GM04504 (cell line): Measurements from ENCODE around the gene PLXNA2.

Source experiments
- DNase-seq: peaks from one replicate; pipeline ENCODE4 v3.0.0-alpha.2; 2012; ENCODE audit warnings: low read depth

Gene PLXNA2

DNA sequence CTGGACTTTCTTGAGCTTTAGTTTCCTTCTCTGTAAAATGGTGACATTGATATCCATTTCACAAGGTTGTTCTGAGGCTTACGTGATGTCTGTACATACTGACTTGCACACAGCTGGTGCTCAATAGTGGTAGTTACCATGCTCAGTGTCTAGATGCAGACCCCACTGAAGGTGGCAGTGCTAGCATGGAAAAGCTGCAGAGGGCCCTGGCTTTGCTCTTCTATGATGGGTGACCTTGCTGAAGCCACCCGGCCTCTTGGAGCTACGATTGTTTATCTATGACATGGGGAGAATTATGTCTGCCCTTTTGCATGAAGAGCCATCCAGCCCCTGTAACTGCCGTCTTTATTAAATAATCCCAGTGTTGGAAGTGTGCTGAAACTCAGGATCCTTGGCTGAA is 131.8 kb downstream of the PLXNA2 start:
- no peak for DNase-seq

GRCh38 chr1:208111646-208112190 is 132.5 kb downstream of the PLXNA2 start:
- no peak for DNase-seq

DNA sequence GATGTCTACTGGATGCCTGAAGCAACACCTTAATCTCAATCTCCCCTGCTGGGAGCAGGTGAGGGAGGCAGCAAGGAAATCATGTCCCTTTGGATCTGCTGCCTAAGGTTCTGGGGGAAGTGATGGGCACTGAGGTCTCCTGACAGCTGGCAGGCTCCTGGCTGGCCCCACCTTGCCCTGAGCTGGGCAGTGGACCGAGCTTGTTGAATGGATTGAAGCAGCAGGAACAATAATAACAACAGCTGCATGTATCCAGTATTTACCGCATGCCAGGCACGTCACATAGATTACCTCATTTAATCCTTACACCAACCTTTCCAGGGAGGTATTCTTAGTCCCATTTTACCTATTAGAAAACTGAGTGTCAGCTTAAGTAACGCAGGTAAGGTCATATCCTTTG is 133.9 kb downstream of the PLXNA2 start:
- DNase-seq: no peak

GRCh38 chr1:208108646-208109330 is 135.4 kb downstream of the PLXNA2 start:
- DNase-seq: no peak

- no peak for DNase-seq
Observed at GRCh38 chr1:208108213-208108608, 136.0 kb downstream of the PLXNA2 start.

DNA sequence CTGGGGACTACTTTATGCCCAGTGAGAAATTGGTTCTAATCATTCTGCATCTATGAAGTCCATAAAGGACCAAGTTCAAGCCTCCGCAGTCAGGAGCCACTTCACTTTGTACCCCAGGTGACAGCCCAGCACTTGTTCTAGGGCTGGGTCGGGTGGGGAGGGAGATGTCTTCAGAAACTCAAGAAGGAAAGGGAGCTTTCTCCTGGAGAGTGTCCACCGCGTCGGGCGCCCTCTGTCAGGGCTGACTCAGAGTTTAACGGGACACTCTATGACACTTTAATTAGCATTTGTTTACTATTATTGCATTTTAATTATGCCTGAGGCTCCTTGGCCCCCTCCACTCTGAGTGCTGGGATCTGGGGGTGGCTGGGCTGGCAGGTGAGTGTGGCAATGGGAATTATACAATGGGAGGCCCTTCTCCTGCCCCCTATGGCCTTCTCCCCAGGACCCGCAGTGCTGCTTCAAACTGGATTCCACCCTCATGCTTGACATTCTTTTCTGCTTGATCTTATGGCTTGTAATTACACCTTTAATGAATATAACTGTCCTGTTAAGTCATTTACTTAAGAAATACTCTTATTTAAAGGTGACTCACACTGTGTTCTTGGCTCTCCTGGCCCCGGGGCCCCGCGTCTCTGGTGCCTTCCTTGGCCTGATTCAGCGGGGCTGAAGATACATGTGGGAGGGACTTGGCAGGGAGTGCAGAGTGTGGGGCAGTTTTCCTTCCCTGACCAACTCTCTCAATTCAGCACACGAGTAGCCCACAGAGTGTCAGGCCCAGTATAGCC is 136.6 kb downstream of the PLXNA2 start:
- DNase-seq: peak; percentile 67

DNA sequence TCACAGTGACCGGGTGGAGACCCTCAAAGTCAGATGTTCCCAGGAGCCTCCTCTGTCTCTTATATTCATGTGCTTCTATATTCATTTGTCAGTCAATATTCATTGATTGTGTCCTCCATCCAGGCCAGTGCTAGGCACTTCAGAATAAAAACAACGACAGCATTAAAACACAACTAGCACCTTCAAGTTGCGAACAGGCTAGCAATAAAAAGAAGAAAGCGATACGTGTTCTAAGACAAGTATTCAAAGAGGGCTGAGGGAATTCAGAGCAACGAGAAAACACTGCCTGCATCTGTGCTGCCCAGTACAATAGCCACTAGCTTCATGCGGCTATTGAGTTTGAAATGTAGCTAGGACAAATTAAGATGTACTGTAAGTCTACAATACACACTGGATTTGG is 138.0 kb downstream of the PLXNA2 start:
- no peak for DNase-seq

DNA sequence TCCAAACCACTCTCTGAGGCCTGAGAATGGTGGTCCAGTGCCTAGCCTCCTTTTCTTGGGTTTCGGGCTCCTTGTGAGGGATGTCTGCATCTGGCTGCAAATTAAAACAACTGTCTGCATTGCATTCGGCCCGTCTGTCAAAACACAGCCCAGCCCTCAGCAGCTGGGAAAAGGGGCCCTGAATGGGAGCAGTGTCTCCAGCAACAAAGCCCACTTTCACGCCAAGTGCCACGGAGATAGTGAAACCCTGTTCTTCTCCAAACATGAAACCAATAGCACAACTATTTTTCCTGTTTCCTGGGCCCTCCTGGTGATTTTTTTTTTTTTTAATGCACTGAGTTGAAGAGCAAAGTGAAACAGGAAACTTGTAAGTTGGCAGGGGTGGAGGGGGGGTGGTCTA is 138.4 kb downstream of the PLXNA2 start:
- no peak for DNase-seq

DNA sequence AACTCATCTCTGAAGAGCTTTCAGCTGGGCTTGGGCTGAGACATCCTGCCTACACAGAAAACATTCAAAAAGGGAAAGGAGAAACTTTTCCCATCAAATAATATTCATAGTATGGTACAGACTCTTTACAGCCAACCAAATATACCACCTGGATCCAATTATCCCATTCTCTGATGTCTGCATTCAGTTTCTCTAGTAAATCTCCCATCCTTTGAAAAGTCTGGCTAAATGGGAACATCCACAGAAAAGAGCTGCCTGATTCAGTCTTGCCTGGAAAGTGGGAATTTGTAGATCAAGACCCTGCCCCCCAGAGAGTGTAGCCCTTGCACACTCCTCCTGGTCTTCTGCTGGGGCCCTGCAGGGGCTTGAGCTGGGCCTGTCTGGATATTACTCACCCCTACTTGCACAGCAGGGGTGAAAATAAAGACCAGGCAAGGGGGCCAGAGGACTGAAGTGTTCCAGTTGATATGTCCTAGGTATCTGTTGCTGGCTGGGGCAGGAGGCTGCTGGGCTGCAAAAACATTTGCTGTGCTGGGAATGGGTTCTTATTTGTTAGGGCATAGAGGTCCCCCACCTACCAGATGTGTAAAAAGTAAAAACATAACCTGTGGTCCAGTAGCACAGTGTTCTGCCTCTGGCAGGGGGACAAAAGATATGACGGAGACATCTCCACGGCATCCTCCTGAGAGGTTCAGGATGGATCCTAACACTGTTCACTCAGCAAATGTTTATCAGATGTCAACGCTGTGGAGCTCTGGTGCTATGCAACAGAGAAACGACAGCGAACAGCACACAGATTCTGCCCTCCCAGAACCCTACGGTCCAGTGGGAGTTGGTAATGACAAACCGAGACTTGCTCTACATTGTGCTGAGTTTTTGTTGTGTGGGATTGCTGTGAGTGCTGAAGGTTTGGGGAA is 140.3 kb downstream of the PLXNA2 start:
- DNase-seq: no peak

DNA sequence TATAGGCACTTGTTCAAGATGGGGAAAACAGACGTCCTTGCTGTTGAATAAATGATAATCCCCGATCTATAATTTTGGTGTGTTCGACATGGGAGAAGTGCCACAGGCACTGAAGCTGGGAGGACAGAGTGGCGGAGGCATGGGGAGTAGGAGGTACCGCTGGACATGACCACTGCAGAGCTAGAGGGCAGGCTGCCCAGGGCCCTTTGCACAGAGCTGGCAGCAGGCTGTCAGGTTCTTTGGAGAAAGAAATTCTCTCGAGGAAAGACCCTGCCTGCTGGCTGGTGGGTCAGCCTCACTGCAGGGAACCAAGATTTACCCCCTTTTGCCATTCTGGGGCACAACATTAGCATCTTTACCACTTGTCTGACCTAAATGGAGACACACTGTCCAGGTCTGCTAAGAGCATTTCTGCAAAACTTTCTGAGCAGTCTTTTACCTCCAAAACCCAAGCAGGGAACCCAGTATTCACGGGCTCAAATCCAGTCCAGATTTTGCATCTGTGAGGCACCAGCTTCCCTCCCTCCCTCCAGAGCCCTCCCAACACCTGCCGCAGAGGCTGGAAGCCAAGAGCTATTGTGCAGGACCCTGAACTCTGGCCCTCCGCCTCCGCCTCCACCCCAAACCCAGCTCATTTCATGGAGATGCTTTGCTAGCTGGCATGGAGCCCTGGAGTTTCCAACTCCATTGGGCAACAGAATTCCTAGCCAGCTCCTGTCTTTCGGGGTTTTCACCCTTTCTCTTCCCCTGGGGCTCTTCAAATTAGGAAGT is 142.3 kb downstream of the PLXNA2 start:
- DNase-seq: no peak

- DNase-seq: no peak
Observed at GRCh38 chr1:208100906-208101305, 143.3 kb downstream of the PLXNA2 start.

DNA sequence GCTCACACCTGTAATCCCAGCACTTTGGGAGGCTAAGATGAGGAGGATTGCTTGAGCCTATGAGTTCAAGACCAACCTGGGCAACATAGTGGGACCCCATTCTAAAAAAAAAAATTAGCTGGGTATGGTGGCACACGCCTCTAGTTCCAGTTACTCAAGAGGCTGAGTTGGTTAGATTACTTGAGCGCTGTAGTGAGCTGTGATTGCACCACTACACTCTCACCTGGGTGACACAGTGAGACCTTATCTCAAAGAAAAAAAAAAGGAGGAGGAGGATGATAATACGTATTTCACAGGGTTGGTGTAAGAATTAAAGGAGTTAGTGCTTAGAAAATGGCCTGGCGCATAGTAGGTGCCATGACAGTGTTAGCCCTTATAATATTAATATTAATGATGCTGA is 144.1 kb downstream of the PLXNA2 start:
- no peak for DNase-seq

GRCh38 chr1:208098773-208099172 is 145.4 kb downstream of the PLXNA2 start:
- DNase-seq: no peak

DNA sequence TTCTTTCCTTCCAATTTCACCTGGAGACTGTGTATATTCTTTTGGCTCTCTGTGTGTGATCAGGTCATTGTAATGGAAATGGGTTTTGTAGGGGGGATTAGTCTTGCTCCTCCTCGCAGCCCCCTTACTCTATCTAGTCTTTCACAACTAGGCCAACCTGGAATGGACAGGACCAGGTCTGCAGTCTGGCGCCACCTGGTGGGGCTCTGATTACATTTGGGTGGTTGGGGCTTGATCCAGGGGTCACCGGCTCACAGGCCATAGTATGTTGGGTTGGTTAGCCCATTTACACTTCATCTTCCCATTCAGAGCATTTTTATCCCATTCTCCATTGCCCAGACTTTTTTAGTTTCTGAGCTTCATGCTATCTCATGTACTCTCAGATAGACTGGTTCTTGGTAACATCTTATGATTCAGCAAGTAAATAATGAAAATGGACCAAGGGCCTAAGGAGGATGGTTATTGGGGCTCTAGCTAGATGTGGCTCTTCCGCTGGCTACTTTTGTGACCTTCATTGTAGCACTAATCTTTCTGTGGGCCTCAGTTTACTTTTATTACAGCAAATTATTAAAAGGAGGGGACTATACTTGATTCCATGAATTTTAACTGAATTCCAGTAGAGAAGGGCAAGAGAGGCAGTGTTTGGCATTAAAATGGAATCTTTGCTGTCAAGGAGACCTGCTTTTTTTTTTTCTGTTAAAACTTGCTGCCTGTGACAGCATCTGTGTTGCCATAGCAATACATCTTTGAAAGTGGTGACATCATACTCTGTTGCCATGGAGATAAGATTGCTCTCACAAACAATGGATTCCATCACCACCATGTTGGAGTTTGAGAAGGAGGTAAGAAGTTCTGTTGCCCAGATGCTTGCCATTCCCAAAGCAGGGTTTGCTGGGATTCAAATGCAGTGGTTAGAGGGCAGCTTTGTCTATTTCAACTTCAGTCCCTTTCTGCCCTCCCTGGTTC is 150.1 kb downstream of the PLXNA2 start:
- no peak for DNase-seq

DNA sequence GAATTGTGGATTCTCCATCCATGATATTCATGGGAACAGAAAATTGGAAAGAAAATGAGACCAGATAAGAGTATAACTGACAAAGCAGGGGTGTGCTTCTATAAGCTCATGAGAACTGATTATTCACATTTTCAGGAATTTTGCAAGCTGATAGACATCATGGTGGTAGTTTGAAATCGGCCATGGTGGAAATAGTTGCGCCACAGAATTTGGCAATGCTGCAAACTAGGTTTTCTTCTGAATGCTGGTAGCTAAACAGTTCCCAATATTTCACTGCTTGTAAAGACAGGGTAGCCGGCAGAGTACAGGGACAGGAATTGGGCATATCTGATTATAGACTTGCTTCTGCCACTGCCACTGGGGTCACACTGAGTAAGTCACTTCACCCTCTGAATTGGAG is 151.1 kb downstream of the PLXNA2 start:
- no peak for DNase-seq

DNA sequence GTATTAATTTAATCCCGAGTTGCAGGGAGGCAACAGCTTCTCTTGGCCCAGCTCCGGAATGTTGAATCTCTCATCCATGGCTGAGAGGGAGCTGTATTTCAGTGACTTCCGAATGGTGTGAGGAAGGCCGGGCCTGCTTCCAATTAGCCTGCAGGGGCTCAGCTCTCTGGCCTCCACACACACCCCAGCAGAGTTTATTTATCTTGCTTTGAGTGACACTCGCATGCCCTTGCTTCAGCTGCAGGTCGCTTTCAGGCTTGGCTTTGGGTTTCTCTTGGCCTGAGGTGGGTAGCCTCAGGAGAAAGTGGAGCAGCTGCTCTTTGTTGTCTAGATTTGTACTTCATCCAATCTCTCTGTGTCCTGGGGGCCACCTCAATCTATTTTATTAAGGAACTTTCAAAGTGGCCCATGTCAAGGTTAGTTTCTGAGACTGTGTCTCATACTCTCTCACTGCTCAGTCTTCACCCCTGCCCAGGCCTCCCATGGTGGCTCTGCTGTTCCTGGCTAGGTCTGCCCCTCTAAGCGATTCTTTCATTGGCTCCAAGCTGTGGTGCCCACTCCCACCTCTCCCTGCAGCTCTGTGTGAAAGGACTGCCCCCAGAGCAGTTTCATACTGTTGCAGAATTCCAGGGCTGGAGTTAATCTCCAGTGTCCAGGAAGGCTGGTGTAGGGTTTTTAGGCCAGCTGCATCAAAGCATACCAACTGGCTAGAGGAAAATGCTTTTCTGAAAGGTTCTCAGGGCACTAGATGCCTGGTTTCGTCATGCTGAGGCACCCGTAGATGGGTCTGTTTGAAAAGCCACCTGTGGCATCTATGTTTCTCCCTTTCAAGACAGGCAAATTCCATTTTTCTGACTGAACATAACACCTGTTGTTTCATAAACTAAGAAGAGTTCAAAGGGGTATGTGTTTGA is 153.5 kb downstream of the PLXNA2 start:
- no peak for DNase-seq

GRCh38 chr1:208089761-208090370 is 154.3 kb downstream of the PLXNA2 start:
- no peak for DNase-seq

- DNase-seq: peak; percentile 43
Observed at GRCh38 chr1:208089149-208089548, 155.0 kb downstream of the PLXNA2 start.

- no peak for DNase-seq
Observed at GRCh38 chr1:208088319-208088718, 155.9 kb downstream of the PLXNA2 start.
